NCI-H187 treated with DMSO at 0.1 percent for 48 hours (cell line): ENCODE results near the gene ELP2.

Experiments used
- DNase-seq: peaks from one replicate; lab custom pipeline; 2025; lab: John Stamatoyannopoulos, UW

Gene ELP2

GRCh38 chr18:36120297-36120696 is 9.4 kb upstream of the ELP2 start:
- no peak for DNase-seq

DNA sequence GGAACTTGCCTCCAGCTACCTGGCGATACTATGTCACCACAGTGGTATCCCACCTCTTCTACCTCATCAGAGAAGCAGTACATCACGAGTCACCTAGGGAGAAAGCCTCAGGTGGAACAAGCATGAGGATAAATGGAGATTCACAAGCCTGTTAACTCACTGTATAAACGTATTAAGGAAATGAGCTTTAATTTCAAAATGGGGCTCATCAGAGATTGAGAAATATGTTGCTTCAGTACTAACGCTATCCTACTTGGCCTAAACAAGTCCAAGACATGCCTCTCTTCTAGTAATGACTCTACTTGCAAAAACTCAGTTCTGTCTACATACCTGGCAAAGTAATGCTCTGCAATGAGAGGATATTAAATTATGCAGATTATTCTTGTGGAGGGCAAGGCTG is 4.9 kb upstream of the ELP2 start:
- no peak for DNase-seq

GRCh38 chr18:36126668-36127067 is 3.0 kb upstream of the ELP2 start:
- DNase-seq: no peak

- no peak for DNase-seq
These were observed 1.7 kb upstream of the ELP2 start for GRCh38 chr18:36127836-36128529.

- DNase-seq: no peak
These were observed 1.2 kb upstream of the ELP2 start for GRCh38 chr18:36128530-36128870.

GRCh38 chr18:36128907-36129299 is 796 bp upstream of the ELP2 start:
- no peak for DNase-seq

DNA sequence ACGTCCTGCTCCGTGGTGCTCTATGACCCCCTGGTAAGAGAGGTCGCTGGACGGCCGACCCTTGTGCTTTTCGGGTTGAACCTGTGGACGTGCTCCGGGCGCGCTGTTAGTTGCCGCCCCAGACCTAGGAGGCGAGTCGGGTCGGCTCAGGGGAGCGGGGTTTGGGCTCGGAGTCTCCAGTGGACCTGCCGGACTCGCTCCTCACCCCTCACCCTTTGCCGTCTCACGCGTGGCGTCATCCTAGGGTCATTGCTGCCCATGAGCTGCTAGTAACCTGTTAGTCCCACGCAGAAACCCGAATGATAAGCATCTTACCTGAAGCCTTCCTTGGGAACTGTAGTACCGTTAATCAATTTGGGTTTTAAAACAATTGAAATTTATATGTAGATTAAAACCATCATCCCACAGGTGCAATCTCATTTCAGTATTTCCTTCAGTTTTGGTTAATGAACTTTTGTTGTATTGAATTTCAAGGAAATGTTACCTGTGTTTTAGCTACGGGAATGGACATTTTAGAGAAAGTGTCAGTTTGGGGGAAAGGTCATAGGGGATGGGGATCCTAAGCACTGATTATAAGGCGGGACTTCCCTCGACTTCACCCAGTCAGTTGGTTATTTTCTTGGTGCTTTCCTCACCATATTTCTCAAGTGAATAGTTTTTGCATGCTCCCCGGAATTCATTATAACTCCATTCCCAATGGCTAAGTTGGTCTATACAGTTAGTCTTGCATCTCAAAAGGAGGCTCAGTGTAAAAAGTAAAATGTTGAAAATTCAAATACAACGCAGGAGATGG is 536 bp downstream of the ELP2 start:
- DNase-seq: no peak

DNA sequence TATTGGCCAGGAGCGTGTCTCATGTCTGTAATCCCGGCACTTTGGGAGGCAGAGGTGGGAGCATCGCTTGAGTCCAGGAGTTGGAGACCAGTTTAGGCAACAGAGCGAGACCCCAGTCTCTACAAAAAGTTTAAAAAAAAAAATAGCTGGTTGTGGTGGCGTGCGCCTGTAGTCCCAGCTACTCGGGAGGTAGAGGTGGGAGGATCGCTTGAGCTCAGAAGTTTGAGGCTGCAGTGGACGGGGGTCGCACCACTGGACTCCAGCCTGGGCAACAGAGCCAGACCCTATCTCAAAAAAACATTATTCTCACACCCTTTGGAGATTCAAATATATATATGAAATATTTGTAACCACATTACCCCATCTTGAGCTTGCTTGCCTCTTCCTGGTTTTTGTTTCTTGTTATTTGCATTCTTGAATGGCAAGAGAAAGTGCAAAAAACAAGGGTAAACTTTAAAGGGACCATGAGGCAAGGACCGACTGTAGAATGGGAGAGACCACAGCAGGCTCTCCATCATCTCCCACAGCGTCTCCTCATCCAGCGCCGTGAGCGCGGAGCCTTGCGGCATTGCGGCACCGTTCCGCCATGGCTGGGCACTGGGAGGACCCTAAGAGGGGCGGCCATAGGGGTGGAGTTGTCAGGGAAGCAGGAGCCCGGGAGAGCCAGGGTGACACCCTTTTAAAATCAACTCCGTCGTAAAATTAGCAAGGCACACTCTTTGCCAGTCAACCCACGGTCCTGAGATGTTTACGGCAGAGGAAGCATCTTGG is 1.4 kb downstream of the ELP2 start:
- DNase-seq: no peak

DNA sequence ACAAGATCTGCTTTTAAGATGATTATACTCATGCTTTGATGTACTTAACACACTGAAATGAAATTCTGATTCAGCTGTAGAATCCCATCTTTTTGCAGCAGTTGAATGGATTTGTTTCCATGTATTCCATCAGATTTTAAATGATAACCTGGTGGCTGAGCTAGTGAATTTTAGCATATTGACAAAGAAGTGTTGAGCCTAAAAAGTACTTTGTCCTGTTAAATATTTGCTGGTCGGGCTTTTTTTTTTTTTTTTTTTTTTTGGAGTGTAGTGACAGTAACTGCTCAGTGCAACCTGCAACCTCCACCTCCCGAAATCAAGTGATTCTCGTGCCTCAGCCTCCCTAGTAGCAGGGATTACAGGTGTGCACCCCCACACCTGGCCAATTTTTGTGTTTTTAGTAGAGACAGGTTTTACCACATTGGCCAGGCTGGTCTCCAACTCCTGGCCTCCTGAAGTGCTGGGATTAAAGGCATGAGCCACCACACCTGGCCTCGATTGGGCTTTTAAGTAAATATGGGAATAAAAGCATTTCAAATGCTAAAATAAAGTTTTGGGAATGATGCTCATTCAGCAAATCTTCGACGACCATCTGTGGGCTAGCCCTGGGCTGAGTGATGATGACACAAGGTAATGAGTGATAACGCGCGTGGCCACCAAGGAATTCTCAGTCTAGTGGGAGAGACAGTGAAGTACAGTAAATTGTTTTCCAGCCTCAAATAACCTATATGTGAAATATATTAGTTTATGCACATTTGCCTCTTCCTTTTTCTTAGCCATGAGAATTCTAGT is 2.2 kb downstream of the ELP2 start:
- no peak for DNase-seq

DNA sequence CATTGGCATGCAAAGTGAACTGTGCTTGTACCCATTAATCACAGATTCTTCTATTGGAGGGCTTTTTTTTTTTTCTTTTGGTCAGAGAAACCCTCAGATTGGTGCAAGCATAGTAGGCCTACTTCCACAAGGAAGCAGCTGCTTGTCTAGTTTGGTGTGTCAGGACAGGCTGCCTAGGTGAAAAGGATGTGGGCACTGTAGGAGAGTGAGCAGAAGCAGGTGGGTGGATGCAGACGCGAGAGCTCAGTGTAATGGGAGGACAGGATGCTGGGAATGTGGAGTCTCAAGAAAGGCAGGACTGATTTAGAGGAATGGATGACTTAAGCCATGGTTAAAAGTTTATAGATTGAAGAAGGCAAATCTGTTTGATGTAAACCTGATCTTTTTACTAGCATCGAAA is 3.1 kb downstream of the ELP2 start:
- no peak for DNase-seq

GRCh38 chr18:36135264-36135663 is 5.6 kb downstream of the ELP2 start:
- DNase-seq: no peak

DNA sequence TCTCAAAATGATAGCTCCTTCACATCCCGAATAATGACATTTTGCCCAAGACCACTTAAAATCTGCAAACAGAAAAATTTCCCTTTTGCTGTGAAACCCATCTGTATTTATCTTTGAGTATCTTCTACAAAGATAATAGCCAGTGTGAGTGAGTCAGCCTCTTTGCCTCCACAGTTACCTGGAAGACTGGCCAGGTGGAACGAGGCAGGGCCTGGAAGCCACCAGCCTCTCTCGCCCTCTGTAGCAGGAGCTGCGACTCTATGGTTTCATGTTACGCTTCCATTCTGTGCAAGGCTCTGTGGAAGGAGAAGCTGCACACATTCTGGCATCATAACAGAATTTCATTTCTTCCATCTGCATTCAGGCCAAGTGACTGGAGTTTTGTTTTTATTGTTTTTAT is 9.5 kb downstream of the ELP2 start:
- DNase-seq: no peak

DNA sequence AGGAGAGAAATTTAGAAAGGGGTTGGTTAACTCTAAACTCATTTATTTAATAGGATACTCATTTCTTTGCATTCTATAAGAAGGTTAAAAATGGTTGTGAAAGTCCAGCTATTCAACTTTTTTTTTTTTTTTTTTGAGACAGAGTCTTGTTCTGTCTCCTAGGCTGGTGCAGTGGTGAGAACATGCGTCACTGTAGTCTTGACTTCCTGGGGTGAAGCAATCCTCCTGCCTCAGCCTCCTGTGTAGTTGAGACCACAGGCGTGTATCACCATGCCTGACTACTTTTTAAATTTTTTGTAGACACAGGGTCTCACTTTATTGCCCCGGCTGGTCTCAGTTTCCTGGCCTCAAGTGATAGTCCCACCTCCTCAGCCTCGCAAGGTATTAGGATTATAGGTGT is 11.9 kb downstream of the ELP2 start:
- no peak for DNase-seq

DNA sequence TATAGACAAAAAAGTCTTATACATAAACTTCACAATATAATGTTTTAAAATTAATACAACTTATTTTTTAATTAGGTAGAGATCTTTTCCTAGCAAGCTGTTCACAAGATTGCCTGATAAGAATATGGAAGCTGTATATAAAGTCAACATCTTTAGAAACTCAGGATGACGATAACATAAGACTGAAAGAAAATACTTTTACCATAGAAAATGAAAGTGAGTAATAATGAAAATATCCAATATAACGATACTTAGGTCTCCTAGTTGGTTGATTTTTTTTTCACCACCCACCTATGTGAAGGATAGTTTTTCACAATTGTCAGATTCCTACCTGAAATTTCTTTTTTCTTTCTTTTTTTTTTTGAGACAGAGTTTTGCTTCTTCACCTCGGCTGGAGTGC is 13.1 kb downstream of the ELP2 start:
- no peak for DNase-seq

GRCh38 chr18:36143391-36143790 is 13.7 kb downstream of the ELP2 start:
- no peak for DNase-seq

GRCh38 chr18:36149514-36150289 is 20.0 kb downstream of the ELP2 start:
- no peak for DNase-seq

DNA sequence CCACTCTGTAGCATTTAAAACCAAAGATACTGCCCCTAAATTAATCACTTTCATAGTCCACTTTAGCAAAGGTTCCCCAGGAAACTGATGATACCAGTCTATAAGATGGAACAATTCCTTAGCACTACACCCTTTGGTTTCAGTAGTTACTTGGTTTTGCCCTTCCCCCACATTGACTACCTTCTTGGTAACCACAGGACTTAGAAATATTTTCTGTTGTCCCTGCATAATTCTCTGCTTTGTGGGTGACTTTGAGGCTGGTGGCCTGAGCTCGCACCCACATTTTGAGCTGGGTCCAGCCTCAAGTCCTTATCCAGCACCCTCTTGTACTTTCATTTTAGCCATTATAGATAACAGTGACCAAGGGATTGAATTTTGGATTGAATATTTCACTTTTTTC is 23.1 kb downstream of the ELP2 start:
- no peak for DNase-seq

GRCh38 chr18:36153203-36153602 is 23.5 kb downstream of the ELP2 start:
- DNase-seq: no peak

DNA sequence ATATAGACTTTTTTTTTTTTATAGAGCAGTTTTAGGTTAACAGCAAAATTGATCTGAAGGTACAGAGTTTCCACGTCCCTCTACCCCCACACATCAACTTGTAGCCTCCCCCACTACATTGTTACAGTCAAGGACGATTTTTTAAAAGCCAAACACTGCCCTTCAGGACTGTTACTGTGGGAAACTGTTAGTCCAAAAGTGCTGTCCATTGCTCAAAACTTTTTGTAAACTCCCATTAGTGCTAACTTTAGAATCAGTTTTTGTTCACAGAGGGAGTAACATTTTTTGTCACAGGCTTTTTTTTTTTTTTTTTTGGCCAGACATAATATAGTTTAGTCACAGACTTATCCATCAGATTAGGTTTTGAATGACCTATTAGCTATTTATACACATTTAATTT is 24.1 kb downstream of the ELP2 start:
- DNase-seq: no peak

- no peak for DNase-seq
These were observed 26.4 kb downstream of the ELP2 start for GRCh38 chr18:36155851-36156757.
